ENCODE results near the gene ERAL1. TPM values are rescaled to one million over a fixed set of nuclear protein-coding genes. Genes with fewer than 3 reads are reported as not detected.

Gene ERAL1
- total and polyA plus RNA-seq, 2 of the 13 experiments (the other 11 are each of a cell fraction or from before 2014, with no cell fraction given) = 46.9 to 72.2 TPM

- no peak for TF ChIP-seq ZBTB40 (IDR thresholded peaks at IDR 0.05)
- peak; percentile 52 for TF ChIP-seq ZBTB40 (CRISPR knock-in tag; IDR thresholded peaks at IDR 0.05)
- no peak for TF ChIP-seq JDP2 (CRISPR knock-in tag; IDR thresholded peaks at IDR 0.05; ENCODE audit: borderline replicate concordance)
- TF ChIP-seq ZNF512B (CRISPR knock-in tag; IDR thresholded peaks at IDR 0.05; ENCODE audit: borderline replicate concordance) = no peak
- no peak for TF ChIP-seq CSRNP1 (CRISPR knock-in tag; IDR thresholded peaks at IDR 0.05)
- TF ChIP-seq GTF3A (CRISPR knock-in tag; conservative IDR thresholded peaks at IDR 0.05) = no peak
- TF ChIP-seq ZNF782 (CRISPR knock-in tag; IDR thresholded peaks at IDR 0.05; ENCODE audit: borderline replicate concordance) = no peak
- no peak for TF ChIP-seq SMAD9 (CRISPR knock-in tag; IDR thresholded peaks at IDR 0.05)
- 0 out of 2 replicates have a peak, but pooled peaks have one; percentile 40 for TF ChIP-seq NCOA2 (CRISPR knock-in tag; IDR thresholded peaks at IDR 0.05)
- peak; percentile 66; the same call in 1 of the 2 replicates for TF ChIP-seq TGIF2 (CRISPR knock-in tag; IDR thresholded peaks at IDR 0.05)
- TF ChIP-seq ZNF3 (CRISPR knock-in tag; IDR thresholded peaks at IDR 0.05) = no peak
- no peak for TF ChIP-seq ZNF747 (CRISPR knock-in tag; IDR thresholded peaks at IDR 0.05; ENCODE audit: borderline replicate concordance)
- no peak for TF ChIP-seq ZBTB2 (CRISPR knock-in tag; IDR thresholded peaks at IDR 0.05; ENCODE audit: low read depth)
Observed at GRCh38 chr17:28854457-28855335, at the start of gene ERAL1 (continued).

Data from HepG2 (cell line).